ENCODE results near the gene RASL10B. TPM values are rescaled to one million over a fixed set of nuclear protein-coding genes. Genes with fewer than 3 reads are reported as not detected.
A peak's percentile ranks its signal among the peaks of the same experiment; 100 is the strongest.

Gene RASL10B
- total RNA-seq, 1 donor from 2014 or later, result 9.1 TPM

DNA sequence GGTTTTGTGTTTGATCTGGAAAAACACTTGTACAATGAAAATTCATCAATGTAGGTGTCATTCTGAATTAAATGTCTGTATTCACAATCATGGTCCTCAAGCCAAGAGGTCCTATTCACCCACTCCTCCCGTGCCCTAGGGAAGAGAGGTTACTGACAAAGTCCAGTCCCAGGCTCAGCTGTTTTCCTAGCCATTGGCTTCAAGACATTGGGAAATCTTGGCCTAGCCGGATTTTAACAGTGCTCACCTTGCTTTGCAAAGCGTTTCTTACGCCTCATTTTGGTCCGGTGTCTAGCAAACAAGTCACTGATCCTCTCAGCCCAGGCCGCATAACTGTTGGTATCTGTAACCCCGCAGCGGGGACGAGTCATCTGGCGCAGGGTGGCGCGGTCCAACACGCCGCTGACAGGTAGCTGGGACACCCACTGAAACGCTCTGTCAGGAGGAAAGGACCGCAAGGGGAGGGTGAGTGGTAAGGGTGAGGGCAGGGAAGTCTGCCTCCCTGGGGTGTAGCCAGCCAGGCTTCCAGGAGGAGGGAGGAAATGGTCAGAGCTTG lies 47.3 kb downstream of the RASL10B start:
- DNase-seq (ENCODE audit: extremely low spot score in 2 of 2), result no peak
- no peak overlapping the region for H3K27ac ChIP-seq
- no peak overlapping the region for H3K4me3 ChIP-seq
- H3K36me3 ChIP-seq, result no peaks in the 10 kb centered on the region
- intact Hi-C loops (cut with DNase I), result no loop called here
- H3K27me3 ChIP-seq, result no peaks in the 10 kb centered on the region
- TF ChIP-seq POLR2AphosphoS5 (IDR thresholded peaks at IDR 0.05; ENCODE audit: insufficient read depth in 1 of 2, low read depth in 1 of 2) (no peak), POLR2A (IDR thresholded peaks at IDR 0.05) (no peak)
- TF ChIP-seq, protein P1, sequence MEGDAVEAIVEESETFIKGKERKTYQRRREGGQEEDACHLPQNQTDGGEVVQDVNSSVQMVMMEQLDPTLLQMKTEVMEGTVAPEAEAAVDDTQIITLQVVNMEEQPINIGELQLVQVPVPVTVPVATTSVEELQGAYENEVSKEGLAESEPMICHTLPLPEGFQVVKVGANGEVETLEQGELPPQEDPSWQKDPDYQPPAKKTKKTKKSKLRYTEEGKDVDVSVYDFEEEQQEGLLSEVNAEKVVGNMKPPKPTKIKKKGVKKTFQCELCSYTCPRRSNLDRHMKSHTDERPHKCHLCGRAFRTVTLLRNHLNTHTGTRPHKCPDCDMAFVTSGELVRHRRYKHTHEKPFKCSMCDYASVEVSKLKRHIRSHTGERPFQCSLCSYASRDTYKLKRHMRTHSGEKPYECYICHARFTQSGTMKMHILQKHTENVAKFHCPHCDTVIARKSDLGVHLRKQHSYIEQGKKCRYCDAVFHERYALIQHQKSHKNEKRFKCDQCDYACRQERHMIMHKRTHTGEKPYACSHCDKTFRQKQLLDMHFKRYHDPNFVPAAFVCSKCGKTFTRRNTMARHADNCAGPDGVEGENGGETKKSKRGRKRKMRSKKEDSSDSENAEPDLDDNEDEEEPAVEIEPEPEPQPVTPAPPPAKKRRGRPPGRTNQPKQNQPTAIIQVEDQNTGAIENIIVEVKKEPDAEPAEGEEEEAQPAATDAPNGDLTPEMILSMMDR (IDR thresholded peaks at IDR 0.05), result no peak
- H3K9me3 ChIP-seq, result no peaks in the 10 kb centered on the region
- peaks cover 30% of the 10 kb centered on the region for H3K4me1 ChIP-seq

DNA sequence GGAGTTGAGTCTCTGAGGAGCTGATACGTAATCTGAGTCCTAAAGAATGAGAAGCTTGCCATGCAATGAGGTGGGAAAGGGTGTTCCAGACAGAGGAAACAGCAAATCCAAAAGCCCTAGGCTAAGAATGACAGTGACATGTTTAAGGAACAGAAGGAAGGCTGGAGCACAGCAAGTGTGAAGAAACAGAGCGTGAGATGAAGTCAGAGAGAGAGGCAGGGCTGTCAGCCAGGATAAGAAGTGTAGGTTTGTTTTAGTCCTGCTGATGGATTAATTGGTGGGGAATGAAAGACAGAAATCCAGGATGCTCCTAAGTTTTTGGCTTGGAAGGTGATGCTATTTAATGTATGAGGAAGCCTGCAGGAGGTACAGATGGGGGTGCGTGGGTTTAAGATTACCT lies 49.5 kb downstream of the RASL10B start:
- Histone ChIP-seq H3K27ac (no peak overlapping the region), H3K9me3 (no peaks in the 10 kb centered on the region), H3K4me1 (peaks cover 31% of the 10 kb centered on the region), H3K27me3 (no peaks in the 10 kb centered on the region), H3K36me3 (no peaks in the 10 kb centered on the region), H3K4me3 (no peak overlapping the region)
- DNase-seq (ENCODE audit: extremely low spot score in 2 of 2), result no peak
- intact Hi-C loops (cut with DNase I), result no loop called here
- TF ChIP-seq POLR2AphosphoS5 (IDR thresholded peaks at IDR 0.05; ENCODE audit: insufficient read depth in 1 of 2, low read depth in 1 of 2) (no peak), POLR2A (IDR thresholded peaks at IDR 0.05) (no peak)
- TF ChIP-seq, protein P1 (IDR thresholded peaks at IDR 0.05), result no peak

DNA sequence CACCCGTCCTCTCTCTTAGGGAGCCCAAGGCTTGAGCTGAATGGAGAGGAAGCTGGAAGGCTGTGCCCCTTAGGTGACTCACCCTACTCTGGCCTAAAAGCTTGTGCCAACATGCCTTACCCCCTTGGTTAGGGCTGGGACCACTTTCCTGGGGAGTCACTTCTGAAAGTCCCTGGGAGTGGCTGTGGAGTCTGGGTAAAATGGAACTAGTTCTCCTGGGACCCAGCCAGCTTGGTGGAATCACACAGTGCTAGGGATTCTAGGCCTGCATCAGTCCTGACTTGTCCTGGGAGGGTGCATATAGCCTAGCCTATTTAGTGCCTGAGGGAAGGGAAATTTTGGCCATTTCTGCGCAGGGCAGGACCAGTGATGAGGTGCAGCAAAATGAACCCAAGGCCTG lies 53.5 kb downstream of the RASL10B start:
- intact Hi-C loops (cut with DNase I), result no loop called here
- no peak overlapping the region for H3K27ac ChIP-seq
- H3K27me3 ChIP-seq, result no peaks in the 10 kb centered on the region
- H3K36me3 ChIP-seq, result no peaks in the 10 kb centered on the region
- H3K9me3 ChIP-seq, result no peaks in the 10 kb centered on the region
- no peak for DNase-seq (ENCODE audit: extremely low spot score in 2 of 2)
- no peak overlapping the region for H3K4me3 ChIP-seq
- peaks cover 63% of the 10 kb centered on the region for H3K4me1 ChIP-seq
- no peak for TF ChIP-seq POLR2AphosphoS5 (IDR thresholded peaks at IDR 0.05; ENCODE audit: insufficient read depth in 1 of 2, low read depth in 1 of 2)

DNA sequence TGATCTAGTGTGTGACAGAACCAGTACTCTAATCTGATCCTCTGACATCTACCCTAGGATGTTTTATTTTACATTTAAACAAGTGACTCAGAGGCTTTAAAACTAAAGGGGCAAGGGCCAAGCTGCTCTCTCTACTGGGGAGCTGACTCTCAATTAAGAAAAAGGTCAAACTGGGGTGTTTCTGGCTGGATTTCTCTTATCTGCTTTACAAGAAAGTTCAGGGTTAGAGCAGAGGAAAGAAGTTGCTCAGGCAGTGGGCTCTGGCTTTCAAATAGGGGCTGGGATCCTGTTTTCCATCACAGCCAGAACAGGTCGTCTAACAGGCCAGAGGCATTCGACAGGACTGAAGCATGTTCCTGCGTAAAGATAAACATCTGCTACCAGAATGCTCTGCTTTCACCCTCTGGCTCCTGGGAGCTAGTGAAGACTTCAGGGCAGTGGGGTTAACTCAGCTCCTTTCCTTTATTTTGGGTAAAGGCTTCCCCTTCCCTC lies 55.5 kb downstream of the RASL10B start:
- Histone ChIP-seq H3K36me3 (no peaks in the 10 kb centered on the region), H3K4me1 (peaks cover 63% of the 10 kb centered on the region), H3K9me3 (no peaks in the 10 kb centered on the region), H3K4me3 (no peak overlapping the region), H3K27ac (peak overlapping the region; percentile 50), H3K27me3 (no peaks in the 10 kb centered on the region)
- intact Hi-C loops (cut with DNase I), result no loop called here
- DNase-seq (ENCODE audit: extremely low spot score in 2 of 2), result no peak
- TF ChIP-seq, protein P1 (IDR thresholded peaks at IDR 0.05), result no peak
- peak in 1 of 2 donors; percentile 40 for TF ChIP-seq POLR2AphosphoS5 (IDR thresholded peaks at IDR 0.05; ENCODE audit: insufficient read depth in 1 of 2, low read depth in 1 of 2)

DNA sequence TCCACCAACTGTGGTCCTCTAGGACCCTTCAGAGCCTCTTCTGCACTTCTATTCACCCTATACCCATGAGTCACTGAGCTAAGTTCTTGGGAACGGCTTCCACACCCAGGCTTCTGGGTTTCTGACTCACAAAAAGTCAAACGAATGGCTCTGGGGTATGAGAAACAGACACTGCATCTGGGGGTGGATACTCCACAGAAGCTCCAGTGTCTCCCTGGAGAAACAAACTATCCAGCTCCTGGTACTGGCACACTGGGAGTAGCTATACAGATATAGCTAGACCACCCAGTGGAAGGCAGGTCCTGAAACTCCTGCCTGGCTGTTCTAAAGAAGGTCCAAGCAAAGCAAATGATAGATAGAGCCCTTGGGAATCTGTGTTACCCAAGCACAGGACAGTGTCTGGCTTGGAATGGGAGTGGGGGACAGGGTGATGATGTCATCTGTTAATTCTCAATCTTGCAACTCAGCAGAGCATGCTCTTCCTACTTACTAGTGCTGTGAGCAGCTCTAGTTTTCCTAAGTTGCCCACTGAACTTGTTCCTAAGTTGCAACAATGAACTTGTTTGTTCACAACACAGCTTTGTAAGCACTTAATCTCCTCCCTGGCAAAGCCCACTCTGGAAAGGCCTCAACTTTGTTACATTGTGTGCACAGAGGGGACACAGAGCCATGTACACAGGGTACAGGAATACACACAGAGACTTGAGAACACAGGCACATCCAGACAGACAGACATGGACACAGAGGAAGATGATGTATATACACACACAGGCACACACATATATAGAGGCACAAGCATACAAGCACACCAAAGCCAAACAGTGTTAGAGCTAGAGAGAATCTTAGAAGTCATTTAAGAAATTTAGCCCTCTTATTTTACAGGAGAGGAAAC lies 57.3 kb downstream of the RASL10B start:
- DNase-seq (ENCODE audit: extremely low spot score in 2 of 2), result no peak
- Histone ChIP-seq H3K4me1 (peaks cover 51% of the 10 kb centered on the region), H3K27me3 (no peaks in the 10 kb centered on the region), H3K36me3 (no peaks in the 10 kb centered on the region), H3K4me3 (no peak overlapping the region), H3K27ac (peak overlapping the region; percentile 44), H3K9me3 (no peaks in the 10 kb centered on the region)
- TF ChIP-seq POLR2A (IDR thresholded peaks at IDR 0.05), result no peak
- TF ChIP-seq POLR2AphosphoS5 (IDR thresholded peaks at IDR 0.05; ENCODE audit: insufficient read depth in 1 of 2, low read depth in 1 of 2), result peak in 1 of 2 donors; percentile 13
- intact Hi-C loops (cut with DNase I), result no loop called here

DNA sequence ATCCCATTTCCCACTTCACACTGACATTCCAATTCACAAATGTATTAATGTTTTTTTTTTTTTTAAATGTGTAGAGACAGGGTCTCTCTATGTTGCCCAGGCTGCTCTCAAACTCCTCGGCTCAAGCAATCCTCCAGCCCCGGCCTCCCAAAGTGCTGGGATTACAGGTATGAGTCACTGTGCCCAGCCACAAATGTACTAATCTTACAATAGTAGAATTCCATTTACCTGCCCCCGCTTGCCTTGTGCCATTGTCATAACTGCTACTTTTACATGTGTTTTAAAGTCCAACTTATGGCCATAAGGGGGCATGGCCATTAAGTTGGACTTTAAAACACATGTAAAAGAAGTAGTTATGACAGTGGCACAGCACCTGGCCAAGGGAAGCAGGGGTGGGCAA lies 59.4 kb downstream of the RASL10B start:
- H3K27ac ChIP-seq, result no peak overlapping the region
- no peak for DNase-seq (ENCODE audit: extremely low spot score in 2 of 2)
- intact Hi-C loops (cut with DNase I), result no loop called here
- no peaks in the 10 kb centered on the region for H3K36me3 ChIP-seq
- no peaks in the 10 kb centered on the region for H3K9me3 ChIP-seq
- no peaks in the 10 kb centered on the region for H3K27me3 ChIP-seq
- H3K4me1 ChIP-seq, result peaks cover 38% of the 10 kb centered on the region
- TF ChIP-seq POLR2AphosphoS5 (IDR thresholded peaks at IDR 0.05; ENCODE audit: insufficient read depth in 1 of 2, low read depth in 1 of 2), result no peak
- TF ChIP-seq, protein P1 (IDR thresholded peaks at IDR 0.05), result no peak
- no peak for TF ChIP-seq POLR2A (IDR thresholded peaks at IDR 0.05)
- H3K4me3 ChIP-seq, result no peak overlapping the region
